ENCODE results near the gene MYL3.

Gene MYL3

DNA sequence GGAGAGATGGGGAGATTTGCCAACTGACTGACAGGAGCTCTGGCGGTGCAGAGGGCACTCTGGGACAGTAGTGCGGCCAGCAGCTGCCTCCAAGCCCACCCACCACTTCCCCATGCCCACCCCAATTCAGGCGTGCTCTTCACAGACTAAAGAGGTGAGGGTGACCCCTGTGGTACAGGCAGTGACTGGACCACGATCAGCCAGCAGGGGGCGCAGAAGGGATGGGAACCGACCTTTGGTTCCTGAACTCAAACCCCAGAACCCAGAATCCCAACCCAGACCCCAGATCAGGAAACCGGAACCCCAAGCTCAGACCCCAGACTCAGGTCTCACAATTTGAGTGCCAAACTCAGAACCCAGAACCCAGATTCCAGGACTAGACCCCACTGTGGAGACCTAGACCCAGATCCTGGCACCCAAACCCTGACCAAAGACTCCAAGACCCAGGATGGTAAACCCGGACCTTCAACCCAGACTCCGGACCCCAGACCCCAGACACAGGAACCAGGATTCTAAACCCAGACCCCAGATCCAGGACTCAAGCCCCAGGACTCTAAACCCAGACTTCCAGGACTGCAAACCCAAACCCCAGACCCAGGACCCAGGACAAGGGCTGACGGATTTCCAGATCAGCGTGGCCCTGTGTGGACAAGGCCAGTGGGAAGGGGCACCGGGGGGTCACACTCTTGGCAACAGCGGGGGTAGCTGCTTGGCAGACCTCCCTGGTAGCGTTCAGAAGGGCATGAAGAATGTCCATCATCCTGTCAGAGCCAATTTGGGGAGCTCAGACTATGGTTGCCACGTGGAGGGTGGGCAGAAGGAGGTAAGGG lies 3.7 kb upstream of the MYL3 start:
- no peak overlapping the region for H3K27ac ChIP-seq (ENCODE audit: low read depth, low read length)
- peaks cover 0 to 14% of the 10 kb centered on the region in 2 donors for H3K4me1 ChIP-seq (ENCODE audit: control insufficient read depth in 1 of 2, insufficient read depth in 2 of 2, low read length in 2 of 2)
- H3K27me3 ChIP-seq (ENCODE audit: control insufficient read depth in 1 of 2, insufficient read depth in 2 of 2, low read length in 2 of 2), result peaks cover 2% of the 10 kb centered on the region in 2 donors
- H3K4me3 ChIP-seq (ENCODE audit: low read depth in 1 of 2, low read length in 2 of 2), result no peak overlapping the region
- H3K36me3 ChIP-seq (ENCODE audit: control insufficient read depth in 1 of 2, insufficient read depth in 2 of 2, low read length in 2 of 2), result no peaks in the 10 kb centered on the region
- no peaks in the 10 kb centered on the region for H3K9me3 ChIP-seq (ENCODE audit: control insufficient read depth in 1 of 2, low read length in 2 of 2)
- no peak overlapping the region for H3K9ac ChIP-seq (ENCODE audit: low read depth in 1 of 2, low read length in 2 of 2)

- H3K4me3 ChIP-seq (ENCODE audit: low read depth in 1 of 2, low read length in 2 of 2), result no peak overlapping the region
- no peaks in the 10 kb centered on the region for H3K36me3 ChIP-seq (ENCODE audit: control insufficient read depth in 1 of 2, insufficient read depth in 2 of 2, low read length in 2 of 2)
- no peaks in the 10 kb centered on the region for H3K9me3 ChIP-seq (ENCODE audit: control insufficient read depth in 1 of 2, low read length in 2 of 2)
- H3K9ac ChIP-seq (ENCODE audit: low read depth in 1 of 2, low read length in 2 of 2), result no peak overlapping the region
- peaks cover 0 to 14% of the 10 kb centered on the region in 2 donors for H3K4me1 ChIP-seq (ENCODE audit: control insufficient read depth in 1 of 2, insufficient read depth in 2 of 2, low read length in 2 of 2)
- H3K27ac ChIP-seq (ENCODE audit: low read depth, low read length), result no peak overlapping the region
- peaks cover 0 to 2% of the 10 kb centered on the region in 2 donors for H3K27me3 ChIP-seq (ENCODE audit: control insufficient read depth in 1 of 2, insufficient read depth in 2 of 2, low read length in 2 of 2)
These were observed 2.9 kb upstream of the MYL3 start for GRCh38 chr3:46866032-46866595.

- Histone ChIP-seq H3K4me3 (ENCODE audit: low read depth in 1 of 2, low read length in 2 of 2) (no peak overlapping the region), H3K36me3 (ENCODE audit: control insufficient read depth in 1 of 2, insufficient read depth in 2 of 2, low read length in 2 of 2) (no peaks in the 10 kb centered on the region), H3K27me3 (ENCODE audit: control insufficient read depth in 1 of 2, insufficient read depth in 2 of 2, low read length in 2 of 2) (peaks cover 0 to 2% of the 10 kb centered on the region in 2 donors), H3K9me3 (ENCODE audit: control insufficient read depth in 1 of 2, low read length in 2 of 2) (no peaks in the 10 kb centered on the region), H3K27ac (ENCODE audit: low read depth, low read length) (no peak overlapping the region), H3K9ac (ENCODE audit: low read depth in 1 of 2, low read length in 2 of 2) (no peak overlapping the region), H3K4me1 (ENCODE audit: control insufficient read depth in 1 of 2, insufficient read depth in 2 of 2, low read length in 2 of 2) (peaks cover 0 to 14% of the 10 kb centered on the region in 2 donors)
These were observed 2.3 kb upstream of the MYL3 start for GRCh38 chr3:46865546-46865945.

- peaks cover 0 to 14% of the 10 kb centered on the region in 2 donors for H3K4me1 ChIP-seq (ENCODE audit: control insufficient read depth in 1 of 2, insufficient read depth in 2 of 2, low read length in 2 of 2)
- peaks cover 0 to 2% of the 10 kb centered on the region in 2 donors for H3K27me3 ChIP-seq (ENCODE audit: control insufficient read depth in 1 of 2, insufficient read depth in 2 of 2, low read length in 2 of 2)
- no peak overlapping the region for H3K27ac ChIP-seq (ENCODE audit: low read depth, low read length)
- H3K36me3 ChIP-seq (ENCODE audit: control insufficient read depth in 1 of 2, insufficient read depth in 2 of 2, low read length in 2 of 2), result no peaks in the 10 kb centered on the region
- H3K9ac ChIP-seq (ENCODE audit: low read depth in 1 of 2, low read length in 2 of 2), result no peak overlapping the region
- no peak overlapping the region for H3K4me3 ChIP-seq (ENCODE audit: low read depth in 1 of 2, low read length in 2 of 2)
- H3K9me3 ChIP-seq (ENCODE audit: control insufficient read depth in 1 of 2, low read length in 2 of 2), result no peaks in the 10 kb centered on the region
These were observed 1.8 kb upstream of the MYL3 start for GRCh38 chr3:46865031-46865507.

DNA sequence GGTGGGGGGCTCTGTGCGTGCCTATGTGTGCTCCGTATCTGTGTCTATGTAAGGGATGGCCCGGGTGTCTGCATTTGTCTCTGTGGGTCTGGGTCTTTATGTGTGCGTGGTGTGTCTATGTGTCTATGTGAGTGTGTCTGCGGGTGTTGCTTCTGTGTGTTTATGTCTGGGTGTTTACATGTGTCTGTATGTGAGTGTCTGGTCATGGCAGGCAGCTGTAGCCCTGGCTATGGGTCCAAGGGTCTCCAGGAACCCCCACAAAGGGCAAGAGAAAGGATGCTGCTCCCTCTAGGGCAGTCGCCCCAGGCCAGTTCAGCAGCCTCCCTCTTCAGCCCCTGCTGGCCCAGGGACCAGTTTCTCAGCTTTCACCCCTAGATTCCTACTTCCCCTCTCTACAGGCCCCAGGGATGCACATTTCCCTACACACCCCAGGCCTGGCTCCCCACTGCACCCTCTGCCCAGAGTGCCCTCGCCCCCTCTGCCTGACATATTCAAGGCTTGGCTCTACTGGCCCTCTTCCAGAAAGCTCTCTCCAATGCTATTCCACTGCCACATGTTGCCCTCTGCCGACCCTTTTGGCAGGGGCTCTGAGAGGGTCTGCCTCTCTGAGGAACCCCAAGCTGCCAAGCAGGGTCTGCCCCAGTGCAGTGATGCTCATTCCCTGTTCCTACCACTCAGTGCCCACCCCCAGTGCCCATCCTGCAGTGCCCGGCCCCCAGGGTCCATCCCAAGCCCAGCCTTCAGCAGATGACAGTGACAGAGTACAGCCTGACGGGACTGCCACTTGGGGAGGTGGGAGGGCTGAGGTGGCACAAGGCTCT lies 1.0 kb upstream of the MYL3 start:
- Histone ChIP-seq H3K9ac (ENCODE audit: low read depth in 1 of 2, low read length in 2 of 2) (no peak overlapping the region), H3K36me3 (ENCODE audit: control insufficient read depth in 1 of 2, insufficient read depth in 2 of 2, low read length in 2 of 2) (no peaks in the 10 kb centered on the region), H3K4me1 (ENCODE audit: control insufficient read depth in 1 of 2, insufficient read depth in 2 of 2, low read length in 2 of 2) (peaks cover 0 to 14% of the 10 kb centered on the region in 2 donors), H3K9me3 (ENCODE audit: control insufficient read depth in 1 of 2, low read length in 2 of 2) (no peaks in the 10 kb centered on the region), H3K4me3 (ENCODE audit: low read depth in 1 of 2, low read length in 2 of 2) (no peak overlapping the region), H3K27me3 (ENCODE audit: control insufficient read depth in 1 of 2, insufficient read depth in 2 of 2, low read length in 2 of 2) (peaks cover 0 to 2% of the 10 kb centered on the region in 2 donors), H3K27ac (ENCODE audit: low read depth, low read length) (no peak overlapping the region)

GRCh38 chr3:46862369-46863025 lies 747 bp downstream of the MYL3 start:
- H3K4me3 ChIP-seq (ENCODE audit: low read depth in 1 of 2, low read length in 2 of 2), result no peak overlapping the region
- H3K36me3 ChIP-seq (ENCODE audit: control insufficient read depth in 1 of 2, insufficient read depth in 2 of 2, low read length in 2 of 2), result no peaks in the 10 kb centered on the region
- peaks cover 0 to 2% of the 10 kb centered on the region in 2 donors for H3K27me3 ChIP-seq (ENCODE audit: control insufficient read depth in 1 of 2, insufficient read depth in 2 of 2, low read length in 2 of 2)
- H3K9ac ChIP-seq (ENCODE audit: low read depth in 1 of 2, low read length in 2 of 2), result no peak overlapping the region
- peaks cover 0 to 9% of the 10 kb centered on the region in 2 donors for H3K4me1 ChIP-seq (ENCODE audit: control insufficient read depth in 1 of 2, insufficient read depth in 2 of 2, low read length in 2 of 2)
- H3K27ac ChIP-seq (ENCODE audit: low read depth, low read length), result no peak overlapping the region
- no peaks in the 10 kb centered on the region for H3K9me3 ChIP-seq (ENCODE audit: control insufficient read depth in 1 of 2, low read length in 2 of 2)

GRCh38 chr3:46861605-46862368 lies 1.5 kb downstream of the MYL3 start:
- Histone ChIP-seq H3K4me3 (ENCODE audit: low read depth in 1 of 2, low read length in 2 of 2) (no peak overlapping the region), H3K27me3 (ENCODE audit: control insufficient read depth in 1 of 2, insufficient read depth in 2 of 2, low read length in 2 of 2) (peaks cover 0 to 2% of the 10 kb centered on the region in 2 donors), H3K27ac (ENCODE audit: low read depth, low read length) (no peak overlapping the region), H3K4me1 (ENCODE audit: control insufficient read depth in 1 of 2, insufficient read depth in 2 of 2, low read length in 2 of 2) (peaks cover 0 to 2% of the 10 kb centered on the region in 2 donors), H3K9me3 (ENCODE audit: control insufficient read depth in 1 of 2, low read length in 2 of 2) (no peaks in the 10 kb centered on the region), H3K9ac (ENCODE audit: low read depth in 1 of 2, low read length in 2 of 2) (no peak overlapping the region), H3K36me3 (ENCODE audit: control insufficient read depth in 1 of 2, insufficient read depth in 2 of 2, low read length in 2 of 2) (no peaks in the 10 kb centered on the region)

DNA sequence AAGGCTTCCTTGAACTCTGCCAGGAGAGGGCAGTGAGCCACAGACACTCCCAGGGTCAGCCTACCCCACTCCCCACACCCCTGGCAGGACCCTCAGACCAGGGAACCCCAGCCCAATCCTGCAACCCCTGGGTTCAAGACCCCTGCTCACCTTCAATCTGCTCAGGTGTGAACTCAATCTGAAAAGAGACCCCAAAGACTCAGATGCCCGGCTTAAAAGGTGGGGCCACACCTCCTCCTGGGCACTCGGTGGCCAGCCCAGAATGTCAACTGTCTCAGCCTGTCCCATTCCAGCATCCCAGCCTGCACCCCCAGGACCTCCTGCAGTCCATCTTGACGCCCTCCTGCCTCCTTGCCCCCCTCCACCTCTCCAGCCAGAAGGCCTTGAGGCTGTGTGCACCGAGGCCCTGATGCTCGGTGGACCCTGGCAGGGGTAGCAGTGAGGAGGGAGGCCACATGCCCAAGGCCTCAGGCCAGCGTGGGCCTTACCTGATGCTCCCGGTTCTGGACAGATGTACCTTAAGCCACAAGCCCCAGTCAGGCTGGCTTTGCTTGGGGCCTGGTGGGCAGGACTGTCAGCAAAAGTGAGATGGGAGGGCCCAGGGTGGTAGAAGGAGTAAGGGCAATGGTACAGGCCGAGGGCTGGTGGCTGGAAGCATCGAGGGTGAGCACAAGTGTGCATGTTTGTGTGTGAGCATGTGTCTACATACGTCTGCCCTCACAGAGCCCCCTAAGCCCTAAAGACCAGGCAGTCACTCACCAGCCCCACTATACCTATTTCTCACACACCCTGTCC lies 2.2 kb downstream of the MYL3 start:
- H3K4me3 ChIP-seq (ENCODE audit: low read depth in 1 of 2, low read length in 2 of 2), result no peak overlapping the region
- no peaks in the 10 kb centered on the region for H3K4me1 ChIP-seq (ENCODE audit: control insufficient read depth in 1 of 2, insufficient read depth in 2 of 2, low read length in 2 of 2)
- H3K27ac ChIP-seq (ENCODE audit: low read depth, low read length), result no peak overlapping the region
- no peaks in the 10 kb centered on the region for H3K36me3 ChIP-seq (ENCODE audit: control insufficient read depth in 1 of 2, insufficient read depth in 2 of 2, low read length in 2 of 2)
- peaks cover 0 to 2% of the 10 kb centered on the region in 2 donors for H3K27me3 ChIP-seq (ENCODE audit: control insufficient read depth in 1 of 2, insufficient read depth in 2 of 2, low read length in 2 of 2)
- H3K9me3 ChIP-seq (ENCODE audit: control insufficient read depth in 1 of 2, low read length in 2 of 2), result no peaks in the 10 kb centered on the region
- H3K9ac ChIP-seq (ENCODE audit: low read depth in 1 of 2, low read length in 2 of 2), result no peak overlapping the region
